Stimulated activated naive CD8-positive, alpha-beta T cell treated with anti-CD3 and anti-CD28 coated beads, Interleukin-15, Interleukin-2, amounts not matched to agents 100 ng/mL and 50 ng/mL, for 24 hours (primary cell): ENCODE results near the gene STYK1.

Experiments used
- H3K27ac Mint-ChIP-seq: one replicate; pipeline ENCODE4 v1.8.0; 2021; ENCODE audit warnings: mild to moderate bottlenecking, mixed read lengths
- H3K27me3 Mint-ChIP-seq: one replicate; pipeline ENCODE4 v1.8.0; 2021; ENCODE audit warnings: mixed read lengths
- H3K36me3 Mint-ChIP-seq: one replicate; pipeline ENCODE4 v1.8.0; 2021; ENCODE audit warnings: low read depth, mixed read lengths
- H3K4me1 Mint-ChIP-seq: one replicate; pipeline ENCODE4 v1.8.0; 2021; ENCODE audit warnings: low read depth, mixed read lengths
- H3K4me3 Mint-ChIP-seq: one replicate; pipeline ENCODE4 v1.8.0; 2021; ENCODE audit warnings: mild to moderate bottlenecking, mixed read lengths
- H3K9me3 Mint-ChIP-seq: one replicate; pipeline ENCODE4 v1.8.0; 2021; ENCODE audit warnings: mixed read lengths

The STYK1 gene

GRCh38 chr12:10705655-10706054 is 31.8 kb upstream of the STYK1 start:
- H3K36me3 Mint-ChIP-seq, result peaks cover 79% of the 10 kb centered on the region
- no peaks in the 10 kb centered on the region for H3K9me3 Mint-ChIP-seq

GRCh38 chr12:10701843-10702242 is 28.0 kb upstream of the STYK1 start:
- H3K36me3 Mint-ChIP-seq, result peaks cover 79% of the 10 kb centered on the region
- no peaks in the 10 kb centered on the region for H3K27me3 Mint-ChIP-seq
- H3K4me1 Mint-ChIP-seq, result peaks cover 24% of the 10 kb centered on the region
- H3K27ac Mint-ChIP-seq, result peak overlapping the region; percentile 55
- no peaks in the 10 kb centered on the region for H3K9me3 Mint-ChIP-seq
- no peak overlapping the region for H3K4me3 Mint-ChIP-seq

More at GRCh38 chr12:10705655-10706054, 31.8 kb upstream of the STYK1 start:
- Mint-ChIP-seq H3K27ac (no peak overlapping the region), H3K4me1 (peaks cover 20% of the 10 kb centered on the region), H3K27me3 (no peaks in the 10 kb centered on the region), H3K4me3 (no peak overlapping the region)

DNA sequence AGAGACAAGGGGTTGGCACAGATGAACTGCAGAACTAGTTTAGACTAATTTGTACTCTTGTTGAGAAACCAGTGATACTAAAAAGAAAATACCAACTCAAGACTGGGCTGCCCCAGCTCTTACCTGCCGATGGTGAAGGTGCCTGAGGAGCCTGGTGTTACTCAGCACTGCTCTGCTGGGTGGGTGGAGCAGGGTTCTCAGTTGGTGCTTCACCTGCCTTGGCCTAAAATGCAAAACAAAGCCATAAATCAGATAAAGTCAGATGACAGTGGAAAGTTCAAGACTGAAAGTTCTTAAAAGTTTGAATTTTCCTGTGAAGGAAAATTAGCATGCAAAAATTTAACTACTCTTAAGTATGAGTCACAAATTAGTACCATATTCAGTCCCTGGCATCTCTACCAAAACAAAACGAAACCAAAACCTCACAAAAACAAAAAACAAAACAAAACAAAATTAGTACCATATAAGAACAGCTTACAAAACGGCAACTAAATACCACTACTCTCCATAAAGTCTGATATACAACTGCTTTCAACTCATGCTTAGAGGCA is 27.4 kb upstream of the STYK1 start:
- no peaks in the 10 kb centered on the region for H3K9me3 Mint-ChIP-seq
- peak overlapping the region; percentile 69 for H3K27ac Mint-ChIP-seq
- H3K4me1 Mint-ChIP-seq, result peaks cover 24% of the 10 kb centered on the region
- no peaks in the 10 kb centered on the region for H3K27me3 Mint-ChIP-seq
- peak overlapping the region; percentile 12 for H3K4me3 Mint-ChIP-seq
- peaks cover 81% of the 10 kb centered on the region for H3K36me3 Mint-ChIP-seq

DNA sequence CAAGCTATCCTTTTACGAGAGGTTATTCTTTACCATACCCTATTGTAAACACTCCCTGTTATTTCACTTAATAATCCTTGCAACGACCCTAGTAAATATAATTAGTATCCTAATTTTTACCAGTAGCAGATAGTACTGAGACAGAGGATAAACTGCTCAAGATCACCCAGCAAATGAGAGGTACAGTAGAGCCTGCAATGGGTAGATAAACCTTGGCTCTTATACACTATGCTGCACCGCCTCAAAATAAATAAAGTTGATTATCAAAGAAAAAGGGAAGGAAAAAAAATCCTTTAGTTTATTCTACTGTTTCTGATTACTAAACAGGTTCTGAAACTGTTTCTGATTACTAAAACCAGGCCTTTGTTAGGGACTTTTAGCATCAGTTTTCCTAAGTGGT is 26.7 kb upstream of the STYK1 start:
- Mint-ChIP-seq H3K4me3 (no peak overlapping the region), H3K27ac (peak overlapping the region; percentile 69), H3K36me3 (peaks cover 81% of the 10 kb centered on the region), H3K27me3 (no peaks in the 10 kb centered on the region), H3K4me1 (peaks cover 24% of the 10 kb centered on the region), H3K9me3 (no peaks in the 10 kb centered on the region)

DNA sequence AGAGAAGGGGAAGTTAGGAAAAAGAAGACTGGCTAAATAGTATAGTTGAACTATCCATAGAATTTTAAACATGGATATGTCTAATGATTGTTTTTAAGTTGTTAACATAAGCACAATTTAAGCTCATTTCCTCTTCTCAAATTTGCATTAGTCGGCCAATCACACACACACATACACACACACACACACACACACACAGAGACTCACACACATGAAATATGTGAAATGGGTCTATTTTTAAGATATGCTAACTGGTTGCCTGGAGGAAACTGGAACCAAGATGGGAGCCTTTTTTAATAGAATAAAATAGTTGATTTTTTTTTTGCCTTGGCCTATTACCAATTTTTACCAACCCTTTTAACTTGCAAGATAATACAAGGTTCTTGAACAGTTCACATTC is 24.0 kb upstream of the STYK1 start:
- Mint-ChIP-seq H3K27ac (no peak overlapping the region), H3K27me3 (no peaks in the 10 kb centered on the region), H3K4me3 (no peak overlapping the region), H3K4me1 (peaks cover 24% of the 10 kb centered on the region), H3K36me3 (peaks cover 73% of the 10 kb centered on the region), H3K9me3 (no peaks in the 10 kb centered on the region)

DNA sequence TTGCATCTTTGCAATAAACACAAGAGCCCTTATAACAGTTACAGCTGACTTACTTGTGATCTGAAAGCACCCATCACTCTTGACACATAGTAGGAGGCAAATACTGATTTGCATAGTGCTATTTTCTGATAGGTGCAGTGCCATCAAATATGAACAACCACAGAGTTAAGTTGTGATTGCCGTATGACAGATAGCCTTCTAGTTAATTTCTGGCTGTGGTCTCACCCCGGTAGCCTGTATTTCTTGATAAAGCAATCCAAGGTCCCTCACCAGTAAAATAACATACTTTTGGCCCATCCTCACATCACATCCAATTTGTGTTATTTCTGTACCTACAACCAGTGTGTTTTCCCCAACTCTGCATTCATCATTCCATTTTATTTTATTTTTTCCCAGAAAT is 23.3 kb upstream of the STYK1 start:
- Mint-ChIP-seq H3K4me1 (peaks cover 17% of the 10 kb centered on the region), H3K27ac (no peak overlapping the region), H3K36me3 (peaks cover 66% of the 10 kb centered on the region), H3K27me3 (no peaks in the 10 kb centered on the region), H3K4me3 (no peak overlapping the region), H3K9me3 (no peaks in the 10 kb centered on the region)

GRCh38 chr12:10690906-10691305 is 17.1 kb upstream of the STYK1 start:
- H3K4me1 Mint-ChIP-seq, result no peaks in the 10 kb centered on the region
- no peak overlapping the region for H3K4me3 Mint-ChIP-seq
- H3K36me3 Mint-ChIP-seq, result peaks cover 14% of the 10 kb centered on the region
- no peak overlapping the region for H3K27ac Mint-ChIP-seq
- H3K27me3 Mint-ChIP-seq, result no peaks in the 10 kb centered on the region
- H3K9me3 Mint-ChIP-seq, result peaks cover 7% of the 10 kb centered on the region

DNA sequence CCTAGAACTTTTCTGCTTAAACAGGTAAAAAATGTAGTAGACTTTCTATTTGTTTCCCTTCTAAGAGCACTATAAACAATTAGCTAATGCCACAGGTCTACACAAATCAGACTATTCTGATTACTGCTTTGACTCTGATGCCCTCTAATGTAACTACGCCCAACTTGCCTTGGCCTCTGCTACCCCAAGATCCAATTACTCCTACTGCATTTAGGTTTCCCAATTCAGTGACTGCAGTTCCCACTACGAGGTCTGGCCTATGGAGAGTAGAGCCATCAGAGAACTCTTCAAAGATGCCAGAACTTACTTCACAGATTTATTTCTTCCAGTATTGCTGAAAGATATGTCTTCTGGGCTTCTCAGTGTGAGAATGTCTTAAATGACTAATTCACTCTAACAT is 15.3 kb upstream of the STYK1 start:
- Mint-ChIP-seq H3K27ac (no peak overlapping the region), H3K9me3 (peaks cover 7% of the 10 kb centered on the region), H3K36me3 (peaks cover 6% of the 10 kb centered on the region), H3K4me1 (no peaks in the 10 kb centered on the region), H3K27me3 (peaks cover 8% of the 10 kb centered on the region), H3K4me3 (no peak overlapping the region)

- H3K36me3 Mint-ChIP-seq, result peaks cover 6% of the 10 kb centered on the region
- H3K4me3 Mint-ChIP-seq, result no peak overlapping the region
- peaks cover 7% of the 10 kb centered on the region for H3K9me3 Mint-ChIP-seq
- no peak overlapping the region for H3K27ac Mint-ChIP-seq
- no peaks in the 10 kb centered on the region for H3K4me1 Mint-ChIP-seq
- H3K27me3 Mint-ChIP-seq, result peaks cover 8% of the 10 kb centered on the region
Measured at GRCh38 chr12:10688042-10688441, 14.2 kb upstream of the STYK1 start.

- Mint-ChIP-seq H3K27me3 (peaks cover 28% of the 10 kb centered on the region), H3K4me1 (peaks cover 49% of the 10 kb centered on the region), H3K9me3 (no peaks in the 10 kb centered on the region), H3K4me3 (peak overlapping the region; percentile 80), H3K36me3 (no peaks in the 10 kb centered on the region), H3K27ac (no peak overlapping the region)
Measured at GRCh38 chr12:10672231-10672868, 1.5 kb downstream of the STYK1 start.

GRCh38 chr12:10669533-10669932 is 4.3 kb downstream of the STYK1 start:
- Mint-ChIP-seq H3K4me3 (no peak overlapping the region), H3K9me3 (no peaks in the 10 kb centered on the region), H3K36me3 (no peaks in the 10 kb centered on the region), H3K4me1 (peaks cover 41% of the 10 kb centered on the region), H3K27ac (no peak overlapping the region), H3K27me3 (peaks cover 7% of the 10 kb centered on the region)

DNA sequence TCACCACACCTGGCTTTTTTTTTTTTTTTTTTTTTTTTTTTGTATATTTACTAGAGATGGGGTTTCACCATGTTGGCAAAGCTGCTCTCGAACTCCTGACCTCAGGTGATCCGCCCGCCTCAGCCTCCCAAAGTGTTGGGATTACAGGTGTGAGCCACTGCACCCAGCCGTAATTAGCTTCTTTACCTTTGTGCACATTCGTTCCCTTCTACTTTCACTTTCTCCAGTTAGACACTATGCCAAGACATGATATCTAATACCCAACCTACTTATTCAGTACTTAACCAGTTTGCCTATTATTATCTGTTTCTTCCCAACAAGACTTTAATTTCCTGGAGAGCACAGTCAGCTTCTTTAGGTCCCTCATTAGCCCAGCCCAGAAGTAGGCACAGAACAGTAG is 5.3 kb downstream of the STYK1 start:
- H3K36me3 Mint-ChIP-seq, result no peaks in the 10 kb centered on the region
- peaks cover 7% of the 10 kb centered on the region for H3K27me3 Mint-ChIP-seq
- peaks cover 31% of the 10 kb centered on the region for H3K4me1 Mint-ChIP-seq
- H3K9me3 Mint-ChIP-seq, result no peaks in the 10 kb centered on the region
- no peak overlapping the region for H3K27ac Mint-ChIP-seq
- H3K4me3 Mint-ChIP-seq, result peak overlapping the region; percentile 72

DNA sequence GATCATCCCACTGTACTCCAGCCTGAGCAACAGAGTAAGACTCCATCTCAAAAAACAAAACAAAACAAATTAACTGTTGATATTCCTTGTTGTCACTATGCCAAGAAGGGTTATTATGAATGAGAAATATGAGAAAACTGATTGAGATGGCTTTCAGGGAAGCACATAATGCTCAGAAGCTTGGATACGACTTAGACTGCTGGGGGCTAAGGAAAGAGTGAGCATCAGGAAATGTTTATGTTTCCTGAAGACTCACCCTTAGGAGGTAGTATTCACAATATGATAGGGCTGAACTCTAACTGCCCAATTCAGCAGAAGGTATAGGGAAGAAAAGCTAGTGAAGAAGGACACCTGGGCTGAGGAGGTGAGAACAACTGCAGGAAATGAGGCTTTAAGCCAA is 6.3 kb downstream of the STYK1 start:
- H3K4me1 Mint-ChIP-seq, result peaks cover 23% of the 10 kb centered on the region
- H3K27ac Mint-ChIP-seq, result no peak overlapping the region
- no peaks in the 10 kb centered on the region for H3K36me3 Mint-ChIP-seq
- no peaks in the 10 kb centered on the region for H3K9me3 Mint-ChIP-seq
- peaks cover 7% of the 10 kb centered on the region for H3K27me3 Mint-ChIP-seq
- peak overlapping the region; percentile 49 for H3K4me3 Mint-ChIP-seq

GRCh38 chr12:10664499-10664898 is 9.4 kb downstream of the STYK1 start:
- H3K36me3 Mint-ChIP-seq, result no peaks in the 10 kb centered on the region
- no peaks in the 10 kb centered on the region for H3K9me3 Mint-ChIP-seq
- no peak overlapping the region for H3K4me3 Mint-ChIP-seq
- H3K27ac Mint-ChIP-seq, result no peak overlapping the region
- H3K27me3 Mint-ChIP-seq, result peaks cover 7% of the 10 kb centered on the region
- peaks cover 16% of the 10 kb centered on the region for H3K4me1 Mint-ChIP-seq

DNA sequence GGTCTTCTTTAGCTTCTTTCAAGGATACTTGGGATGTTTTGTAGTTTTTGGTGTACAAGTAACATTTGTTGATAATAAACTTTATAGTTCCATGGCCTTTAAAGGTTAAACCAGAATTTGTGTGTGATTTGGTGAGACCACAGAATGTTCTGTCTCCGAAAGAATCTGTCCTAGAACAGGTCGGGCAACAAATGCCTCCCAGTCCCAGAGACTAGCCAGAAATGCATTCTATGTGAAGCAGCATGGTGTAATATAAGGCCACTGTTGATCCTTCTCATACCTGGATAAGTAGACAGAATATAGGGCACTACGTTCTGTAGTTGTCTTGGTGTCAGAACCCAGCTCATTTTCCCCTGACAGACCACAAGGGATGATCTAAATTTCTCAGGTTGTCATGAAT is 10.0 kb downstream of the STYK1 start:
- Mint-ChIP-seq H3K27ac (no peak overlapping the region), H3K27me3 (peaks cover 7% of the 10 kb centered on the region), H3K36me3 (no peaks in the 10 kb centered on the region), H3K4me3 (no peak overlapping the region), H3K4me1 (peaks cover 15% of the 10 kb centered on the region), H3K9me3 (no peaks in the 10 kb centered on the region)

DNA sequence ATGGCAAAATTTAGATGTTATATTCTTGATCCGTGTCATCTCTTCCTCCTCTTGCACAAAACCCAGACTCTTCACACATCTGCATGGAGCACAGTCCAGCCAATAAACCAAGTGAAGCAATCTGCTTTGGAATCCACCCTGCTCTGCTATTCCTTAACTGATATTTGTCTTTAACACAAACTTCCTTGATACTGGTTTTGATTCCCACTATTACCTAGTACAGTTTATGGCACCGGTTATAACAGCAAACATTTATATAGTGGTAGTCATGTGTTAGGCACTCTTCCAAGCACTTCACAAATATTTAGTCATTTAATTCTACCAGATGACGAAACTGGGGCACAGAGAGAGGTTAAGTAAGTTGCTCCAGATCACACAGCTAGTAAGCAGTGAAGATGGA is 12.5 kb downstream of the STYK1 start:
- no peak overlapping the region for H3K27ac Mint-ChIP-seq
- H3K9me3 Mint-ChIP-seq, result no peaks in the 10 kb centered on the region
- H3K4me1 Mint-ChIP-seq, result no peaks in the 10 kb centered on the region
- H3K27me3 Mint-ChIP-seq, result peaks cover 6% of the 10 kb centered on the region
- H3K4me3 Mint-ChIP-seq, result no peak overlapping the region
- no peaks in the 10 kb centered on the region for H3K36me3 Mint-ChIP-seq
